Ovary (tissue), 3 donors: ENCODE measurements around the gene TTR.

Experiments used
- CTCF ChIP-seq, 3 donors: fragments of 450-650 bp in 2 of 3; fragments of 200-600 bp in 1 of 3; IDR thresholded peaks; one replicate each; pipeline versions ENCODE4 v1.5.1 to v1.8.0; 2016 to 2022; ENCODE audit warnings: antibody characterized with exemption in 3 of 3, mild to moderate bottlenecking in 1 of 3
- POLR2A ChIP-seq: fragments of 450-650 bp; IDR thresholded peaks from one replicate; pipeline ENCODE4 v1.6.1; 2017; ENCODE audit warnings: antibody characterized with exemption, mild to moderate bottlenecking, moderate library complexity
- donor health status: DM: no; HTN: no; CAD: no.

- no peak for TF ChIP-seq CTCF (IDR thresholded peaks at IDR 0.05)
- no peak for TF ChIP-seq POLR2A
These were observed 17.3 kb upstream of the TTR start for GRCh38 chr18:31574359-31574758.
